Cardiac muscle cell (in vitro differentiated cells and primary cell): ENCODE results near the gene SIRT4. TPM values are rescaled to one million over a fixed set of nuclear protein-coding genes. Genes with fewer than 3 reads are reported as not detected.

Experiments used
- DNase-seq, 2 donors: peaks; one replicate each; pipeline versions ENCODE4 v3.0.0 to v3.0.0-alpha.2; 2010 to 2017; ENCODE audit warnings: low read depth in 1 of 2, low spot score in 1 of 2
- H3K27ac ChIP-seq: fragments of 200-600 bp; sonication (generic); 2 replicates; pipeline ENCODE4 v1.5.1; 2016
- H3K27me3 ChIP-seq: fragments of 200-600 bp; sonication (generic); 2 replicates; pipeline ENCODE4 v1.6.0; 2016; ENCODE audit warnings: control low read depth
- H3K36me3 ChIP-seq: fragments of 200-600 bp; sonication (generic); 2 replicates; pipeline ENCODE4 v1.5.1; 2016; ENCODE audit warnings: control low read depth
- H3K4me1 ChIP-seq: fragments of 200-600 bp; sonication (generic); 2 replicates; pipeline ENCODE4 v1.8.1; 2017; ENCODE audit warnings: low read depth, mild to moderate bottlenecking, mixed run types
- H3K4me3 ChIP-seq: fragments of 200-600 bp; sonication (generic); 2 replicates; pipeline ENCODE4 v1.5.1; 2016; ENCODE audit warnings: mild to moderate bottlenecking
- H3K9me3 ChIP-seq: fragments of 200-600 bp; sonication (generic); 2 replicates; pipeline ENCODE4 v1.5.1; 2017; ENCODE audit warnings: low read depth, mild to moderate bottlenecking, control low read depth
- CTCF ChIP-seq: IDR thresholded peaks from 2 replicates; pipeline ENCODE4 v1.5.1; 2012; ENCODE audit warnings: low read depth, mild to moderate bottlenecking, low read length
- polyA plus RNA-seq: library from polyadenylated mRNA; unstranded; fragments of >200 nt; fragmentation: Nextera tagmentation; extraction: Ambion mirVana; gene quantifications from 2 replicates; pipeline ENCODE4 v1.2.1, GENCODE V29; 2016
- total RNA-seq: library from RNA; depleted of rRNA; stranded (reverse); fragments of >200 nt; gene quantifications from 2 replicates; pipeline ENCODE4 v1.2.3, GENCODE V29; 2016

The SIRT4 gene
- total and polyA plus RNA-seq, 2 experiments from 2014 or later: 6.7 to 10.3 TPM

DNA sequence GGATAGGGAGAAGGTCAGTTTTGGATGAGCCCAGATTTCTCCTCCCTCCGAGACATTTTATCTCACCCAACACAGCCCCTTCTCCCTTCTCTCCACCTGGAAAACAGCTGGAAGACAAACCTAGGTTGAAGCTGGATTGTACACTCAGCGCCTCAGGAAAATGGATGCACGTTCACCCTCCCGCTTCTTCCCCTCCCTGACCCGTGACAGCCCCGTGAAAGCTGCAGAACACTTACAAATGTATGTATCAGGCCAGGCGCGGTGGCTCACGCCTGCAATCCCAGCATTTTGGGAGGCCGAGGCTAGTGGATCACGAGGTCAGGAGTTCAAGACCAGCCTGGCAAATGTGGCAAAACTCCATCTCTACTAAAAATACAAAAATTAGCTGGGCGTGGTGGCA lies 14.6 kb upstream of the SIRT4 start:
- Histone ChIP-seq H3K4me1 (peaks cover 12% of the 10 kb centered on the region), H3K4me3 (no peak overlapping the region), H3K36me3 (no peaks in the 10 kb centered on the region), H3K9me3 (no peaks in the 10 kb centered on the region), H3K27me3 (no peaks in the 10 kb centered on the region), H3K27ac (peak overlapping the region; percentile 92)
- no peak for DNase-seq
- no peak for TF ChIP-seq CTCF

- H3K36me3 ChIP-seq: no peaks in the 10 kb centered on the region
- TF ChIP-seq CTCF: no peak
- peaks cover 18% of the 10 kb centered on the region for H3K4me1 ChIP-seq
- peak overlapping the region; percentile 100 for H3K27ac ChIP-seq
- H3K4me3 ChIP-seq: no peak overlapping the region
- DNase-seq: no peak
- H3K27me3 ChIP-seq: no peaks in the 10 kb centered on the region
- H3K9me3 ChIP-seq: no peaks in the 10 kb centered on the region
These were observed 11.4 kb upstream of the SIRT4 start for GRCh38 chr12:120290609-120291305.

GRCh38 chr12:120292411-120292660 lies 9.8 kb upstream of the SIRT4 start:
- Histone ChIP-seq H3K9me3 (no peaks in the 10 kb centered on the region), H3K27ac (peak overlapping the region; percentile 100), H3K36me3 (no peaks in the 10 kb centered on the region), H3K27me3 (no peaks in the 10 kb centered on the region), H3K4me3 (peak overlapping the region; percentile 45), H3K4me1 (peaks cover 11% of the 10 kb centered on the region)
- DNase-seq: no peak
- TF ChIP-seq CTCF: no peak

- peak within 1 kb of the TSS; percentile 45 for H3K4me3 ChIP-seq
- H3K36me3 ChIP-seq: no peaks in the 10 kb centered on the region
- peak within 1 kb of the TSS; percentile 100 for H3K27ac ChIP-seq
- TF ChIP-seq CTCF: no peak
- DNase-seq: peak; percentile 89 to 96
- peaks cover 6% of the 10 kb centered on the region for H3K4me1 ChIP-seq
- no peaks in the 10 kb centered on the region for H3K9me3 ChIP-seq
- H3K27me3 ChIP-seq: no peaks in the 10 kb centered on the region
These were observed 9.2 kb upstream of the SIRT4 start, which contains the start of gene RNU4-1 for GRCh38 chr12:120292661-120293531. TSS of gene RNU4-1 (minus strand) at chr12:120293237.

- H3K27ac ChIP-seq: no peak overlapping the region
- H3K9me3 ChIP-seq: no peaks in the 10 kb centered on the region
- H3K4me3 ChIP-seq: no peak overlapping the region
- peaks cover 8% of the 10 kb centered on the region for H3K4me1 ChIP-seq
- no peaks in the 10 kb centered on the region for H3K36me3 ChIP-seq
- no peaks in the 10 kb centered on the region for H3K27me3 ChIP-seq
- TF ChIP-seq CTCF: peak; percentile 31
- DNase-seq: peak in 1 of 2 donors; percentile 7
These were observed 12.1 kb downstream of the SIRT4 start for GRCh38 chr12:120314220-120314619.
